GM12878 (cell line): ENCODE results near the gene FBXO38. TPM values are rescaled to one million over a fixed set of nuclear protein-coding genes. Genes with fewer than 3 reads are reported as not detected.

Experiments used
- ATAC-seq: fragments of 200-7000 bp; cut with Tn5 transposase; 3 replicates; pipeline ENCODE4 v1.9.1; 2020; ENCODE audit warnings: mild to moderate bottlenecking, moderate library complexity
- BruUV-seq: library from RNA; stranded (reverse); fragments of 400-500 nt; replicated peaks from 2 replicates; lab custom pipeline; 2021; lab: Mats Ljungman, UMichigan
- CTCF ChIA-PET: fragments of 300-600 bp; sonication (Branson Sonifier 250); formaldehyde crosslinking; extraction: SDS; loops from one replicate; lab custom pipeline; 2021; ENCODE audit warnings: inconsistent platforms; lab: Yijun Ruan, JAX
- POLR2A ChIA-PET: fragments of 350-600 bp; formaldehyde crosslinking; extraction: SDS; loops from one replicate; lab custom pipeline; 2021; ENCODE audit warnings: inconsistent platforms; lab: Charles Lee
- RAD21 ChIA-PET: fragments of 300-600 bp; sonication (Branson Sonifier 250); formaldehyde crosslinking; loops from one replicate; lab custom pipeline; 2023; ENCODE audit warnings: antibody characterized with exemption; ENCODE audit not compliant: unreplicated experiment; lab: Charles Lee
- SMC1A ChIA-PET: fragments of 300-600 bp; sonication (Branson Sonifier 250); formaldehyde crosslinking; loops from one replicate; lab custom pipeline; 2023; ENCODE audit not compliant: unreplicated experiment, uncharacterized antibody; lab: Charles Lee
- DNase-seq: peaks from one replicate; pipeline ENCODE4 v3.0.0-alpha.2; 2011; ENCODE audit warnings: low read depth, low spot score
- FAIRE-seq: peaks from 3 replicates; lab custom pipeline; 2011; peaks lifted over from hg19 to GRCh38; lab: Jason Lieb, UNC
- H2AFZ ChIP-seq: 2 replicates; pipeline ENCODE4 v1.6.0; 2011; ENCODE audit warnings: low read depth, low read length, control low read depth; ENCODE audit not compliant: control insufficient read depth
- H3K27ac ChIP-seq: 2 replicates; pipeline ENCODE4 v1.5.1; 2011; ENCODE audit warnings: control low read depth; ENCODE audit not compliant: control insufficient read depth, insufficient read depth
- H3K27me3 ChIP-seq, 2 experiments: replicated peaks in 1 of 2; 2 replicates each; pipeline versions ENCODE4 v1.6.0 to v1.6.1; 2011; ENCODE audit warnings: low read length in 1 of 2; ENCODE audit not compliant: control insufficient read depth in 2 of 2, insufficient read depth in 2 of 2
- H3K36me3 ChIP-seq, 2 experiments: 2 replicates each; pipeline ENCODE4 v1.5.1; 2011; ENCODE audit warnings: low read length in 1 of 2; ENCODE audit not compliant: control insufficient read depth in 2 of 2, insufficient read depth in 2 of 2
- H3K4me1 ChIP-seq: 2 replicates; pipeline ENCODE4 v1.6.1; 2011; ENCODE audit warnings: mild to moderate bottlenecking, low read length, moderate library complexity, mixed read lengths; ENCODE audit not compliant: control insufficient read depth, insufficient read depth
- H3K4me2 ChIP-seq: 2 replicates; pipeline ENCODE4 v1.6.0; 2011; ENCODE audit warnings: control low read depth; ENCODE audit not compliant: control insufficient read depth, insufficient read depth
- H3K4me3 ChIP-seq: fragments of 200-600 bp; sonication (generic); 2 replicates; pipeline ENCODE4 v1.5.1; 2016
- H3K79me2 ChIP-seq: 2 replicates; pipeline ENCODE4 v1.6.0; 2011; ENCODE audit warnings: low read length; ENCODE audit not compliant: control insufficient read depth, insufficient read depth
- H3K9ac ChIP-seq: 2 replicates; pipeline ENCODE4 v1.8.0; 2011; ENCODE audit warnings: low read length, control low read depth, mixed read lengths; ENCODE audit not compliant: control insufficient read depth, insufficient read depth
- H3K9me3 ChIP-seq: replicated peaks from 3 replicates; pipeline ENCODE4 v1.5.1; 2011; ENCODE audit warnings: mild to moderate bottlenecking, low read length; ENCODE audit not compliant: control insufficient read depth, insufficient read depth
- H4K20me1 ChIP-seq: 2 replicates; pipeline ENCODE4 v1.6.0; 2011; ENCODE audit not compliant: control insufficient read depth, insufficient read depth
- IRF4 ChIP-seq: IDR thresholded peaks from 2 replicates; pipeline ENCODE4 v1.6.1; 2011; ENCODE audit warnings: low read depth, low read length
- NFYA ChIP-seq: IDR thresholded peaks from 2 replicates; pipeline ENCODE4 v1.6.1; 2011; ENCODE audit warnings: low read depth, mild to moderate bottlenecking, low read length, improper control_type of control experiment, borderline replicate concordance
- USF1 ChIP-seq: IDR thresholded peaks from 2 replicates; pipeline ENCODE4 v1.6.1; 2011; ENCODE audit warnings: borderline replicate concordance, low read depth, mild to moderate bottlenecking, moderate library complexity, mixed read lengths, low read length; ENCODE audit not compliant: insufficient read depth; ENCODE audit errors: extremely low read length
- WGBS: methylation state at CpG from one replicate; pipeline ENCODE4 v1.1.6; 2016; ENCODE audit warnings: low lambda C conversion rate; ENCODE audit not compliant: insufficient replicate concordance, insufficient coverage; ENCODE audit errors: missing lambda C conversion rate; 5-methylcytosine and 5-hydroxymethylcytosine counted together
- in situ Hi-C: fragments of 300-500 bp; cut with MboI; formaldehyde crosslinking; loops from 9 replicates; pipeline ENCODE4 v1.14.3; 2018; ENCODE audit warnings: mixed read lengths
- intact Hi-C: fragments of 100-400 bp; cut with micrococcal nuclease; formaldehyde crosslinking; loops from one replicate; pipeline ENCODE4 v1.14.2; 2022; ENCODE audit not compliant: unreplicated experiment
- polyA plus RNA-seq, 11 experiments: library from polyadenylated mRNA; depleted of rRNA in 4 of 11; unstranded in 6 of 11; stranded (reverse) in 5 of 11; fragments of >200 nt; fragmentation: Nextera tagmentation in 4 of 11; fragmentation: Illumina TruSeq in 1 of 11; extraction: Ambion mirVana in 4 of 11; extraction: Trizol in 1 of 11; gene quantifications; 1 replicate in 1 of 11; 2 replicates in 10 of 11; pipeline versions ENCODE4 v1.2.1 to v1.2.3, GENCODE V29; 2011 to 2016; ENCODE audit warnings: inconsistent platforms in 2 of 11, missing spikeins in 2 of 11, low read depth in 1 of 11
- total RNA-seq, 4 experiments: library from RNA; depleted of rRNA in 3 of 4; stranded (reverse); fragments of >200 nt in 3 of 4; fragmentation: Illumina TruSeq in 1 of 4; extraction: Trizol in 1 of 4; gene quantifications; 2 replicates each; pipeline versions ENCODE4 v1.2.1 to v1.2.3, GENCODE V29; 2013 to 2021
- TF ChIP-seq, protein P1 (sequence below): fragments of 450-650 bp; IDR thresholded peaks from 2 replicates; pipeline ENCODE4 v1.6.1; 2017; ENCODE audit warnings: mild to moderate bottlenecking

The FBXO38 gene
- total and polyA plus RNA-seq, 10 of the 15 experiments (the other 5 are each of a cell fraction or from before 2014, with no cell fraction given), result 9.1 to 44.6 (median 28.3) TPM

DNA sequence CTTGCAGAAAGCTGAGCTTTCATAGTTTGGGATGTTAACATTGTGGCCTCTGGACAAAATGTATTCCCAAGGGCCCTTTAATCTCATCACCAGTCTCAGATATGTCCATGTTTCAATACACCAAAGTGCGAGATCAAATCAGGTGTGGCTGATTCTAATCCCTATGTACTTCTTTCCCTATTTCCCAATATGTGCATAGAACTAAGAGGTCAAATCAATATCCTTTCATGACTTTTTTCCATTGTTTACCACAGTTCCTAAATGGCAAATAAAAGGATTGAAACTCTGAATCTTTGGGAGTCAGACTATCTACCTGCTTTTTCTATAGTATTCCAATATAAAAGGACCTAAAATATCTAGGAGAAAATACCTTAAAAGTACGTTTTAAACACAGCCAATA lies 105.0 kb downstream of the FBXO38 start:
- POLR2A ChIA-PET, result no interaction called here
- intact Hi-C loops, result loop anchor here (10.0 kb wide), 1 partner anchor 194 kb away; no protein-coding TSS in a partner anchor
- TF ChIP-seq, protein P1, sequence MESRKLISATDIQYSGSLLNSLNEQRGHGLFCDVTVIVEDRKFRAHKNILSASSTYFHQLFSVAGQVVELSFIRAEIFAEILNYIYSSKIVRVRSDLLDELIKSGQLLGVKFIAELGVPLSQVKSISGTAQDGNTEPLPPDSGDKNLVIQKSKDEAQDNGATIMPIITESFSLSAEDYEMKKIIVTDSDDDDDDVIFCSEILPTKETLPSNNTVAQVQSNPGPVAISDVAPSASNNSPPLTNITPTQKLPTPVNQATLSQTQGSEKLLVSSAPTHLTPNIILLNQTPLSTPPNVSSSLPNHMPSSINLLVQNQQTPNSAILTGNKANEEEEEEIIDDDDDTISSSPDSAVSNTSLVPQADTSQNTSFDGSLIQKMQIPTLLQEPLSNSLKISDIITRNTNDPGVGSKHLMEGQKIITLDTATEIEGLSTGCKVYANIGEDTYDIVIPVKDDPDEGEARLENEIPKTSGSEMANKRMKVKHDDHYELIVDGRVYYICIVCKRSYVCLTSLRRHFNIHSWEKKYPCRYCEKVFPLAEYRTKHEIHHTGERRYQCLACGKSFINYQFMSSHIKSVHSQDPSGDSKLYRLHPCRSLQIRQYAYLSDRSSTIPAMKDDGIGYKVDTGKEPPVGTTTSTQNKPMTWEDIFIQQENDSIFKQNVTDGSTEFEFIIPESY, result no peak
- TF ChIP-seq NFYA (no peak), USF1 (no peak), IRF4 (no peak)
- TF ChIP-seq, all 136 proteins: peak for 0
- Histone ChIP-seq H3K27ac (no peak overlapping the region), H3K36me3 (no peaks in the 10 kb centered on the region), H3K27me3 (peaks cover 0 to 4% of the 10 kb centered on the region in 2 experiments; a peak in 1 of 4 replicates), H3K4me2 (no peak overlapping the region), H4K20me1 (no peaks in the 10 kb centered on the region), H2AFZ (no peak overlapping the region), H3K4me1 (no peaks in the 10 kb centered on the region), H3K9ac (no peak overlapping the region), H3K79me2 (no peaks in the 10 kb centered on the region), H3K9me3 (no peaks in the 10 kb centered on the region), H3K4me3 (no peak overlapping the region)
- BruUV-seq, result no TSS peak
- ATAC-seq (no peak), DNase-seq (no peak), FAIRE-seq (no peak)
- in situ Hi-C loops, result loop anchor here (25.0 kb wide), 1 partner anchor 301 kb away; no protein-coding TSS in a partner anchor
- ChIA-PET SMC1A (no interaction called here), CTCF (no interaction called here), RAD21 (no interaction called here)
- WGBS, result 15% methylated on average over 2 of the region's 2 CpGs
